NT2/D1 (cell line): ENCODE measurements around the gene ADAMTS12.

Source experiments
- SUZ12 ChIP-seq: IDR thresholded peaks from 2 replicates; pipeline ENCODE4 v1.6.1; 2011; ENCODE audit not compliant: insufficient read length, insufficient read depth; ENCODE audit errors: extremely low read depth
- YY1 ChIP-seq: IDR thresholded peaks from 2 replicates; pipeline ENCODE4 v1.6.1; 2011; ENCODE audit not compliant: insufficient read length, insufficient read depth

DNA sequence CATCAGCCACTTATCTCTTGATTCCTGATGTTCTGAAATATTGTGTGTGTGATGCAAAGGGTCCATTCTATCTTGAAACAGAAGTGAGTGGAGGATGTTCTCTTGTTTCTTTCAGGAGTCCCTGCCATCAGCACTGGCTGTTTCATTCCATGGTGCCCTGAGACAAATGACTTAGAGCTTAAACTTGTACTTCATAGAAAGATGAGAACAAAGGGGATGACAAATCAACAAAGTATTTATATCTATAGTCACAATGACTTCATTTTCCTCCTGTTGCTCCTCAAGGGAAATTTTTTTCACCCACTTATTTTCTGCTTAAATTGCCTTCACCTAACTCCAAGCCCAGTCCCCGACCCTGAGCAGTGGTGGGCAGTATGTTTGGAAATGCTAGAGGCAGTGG lies 279.4 kb downstream of the ADAMTS12 start:
- TF ChIP-seq YY1 (no peak), SUZ12 (no peak)
